GM18873 (cell line): ENCODE results near the gene DOCK2.
"Not testable (repeated sequence)": the region's sequence is repeated elsewhere in the genome, so short reads cannot be mapped to it uniquely, and the experiment has no call there.

Experiments used
- ATAC-seq: cut with Tn5 transposase; IDR thresholded peaks from one replicate; pipeline ENCODE4 v1.9.1; 2021; ENCODE audit warnings: mild to moderate bottlenecking, moderate library complexity, moderate number of reproducible peaks; ENCODE audit not compliant: unreplicated experiment, low FRiP score

DOCK2 gene

DNA sequence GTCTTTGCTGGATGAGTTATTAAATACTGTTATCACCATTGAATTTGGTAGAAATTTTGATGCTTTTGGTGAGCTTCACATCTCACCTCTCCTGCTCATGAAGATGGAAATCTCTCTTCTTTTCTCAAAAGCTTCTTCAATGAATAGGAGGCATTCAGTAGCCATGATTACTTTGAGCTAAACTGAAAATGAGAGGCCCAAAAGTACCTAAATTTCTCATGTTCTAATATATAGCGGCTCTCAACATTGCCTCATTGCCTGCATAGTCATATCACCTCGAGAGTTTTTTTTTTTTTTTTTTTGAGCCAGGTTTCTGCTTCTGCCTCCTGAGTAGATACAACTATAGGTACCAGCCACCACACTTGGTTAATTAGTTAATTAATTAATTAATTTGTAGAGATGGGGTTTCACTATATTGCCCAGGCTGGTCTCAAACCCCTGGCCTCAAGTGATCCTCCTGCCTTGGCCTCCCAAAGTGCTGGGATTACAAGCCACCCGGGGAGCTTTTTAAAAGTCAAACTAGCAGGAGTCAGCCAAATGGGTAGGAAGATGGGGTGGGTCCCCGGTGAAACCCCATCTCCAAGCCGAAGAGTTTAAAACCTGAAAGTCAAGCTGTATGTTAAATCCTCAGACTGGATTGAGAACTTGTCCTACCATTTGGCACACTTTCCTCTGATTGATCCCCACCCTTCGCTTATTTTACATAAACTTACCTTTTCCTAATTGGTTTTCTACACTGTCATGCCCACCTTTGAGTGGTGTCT lies 169.0 kb downstream of the DOCK2 start:
- peak; percentile 65 for ATAC-seq

DNA sequence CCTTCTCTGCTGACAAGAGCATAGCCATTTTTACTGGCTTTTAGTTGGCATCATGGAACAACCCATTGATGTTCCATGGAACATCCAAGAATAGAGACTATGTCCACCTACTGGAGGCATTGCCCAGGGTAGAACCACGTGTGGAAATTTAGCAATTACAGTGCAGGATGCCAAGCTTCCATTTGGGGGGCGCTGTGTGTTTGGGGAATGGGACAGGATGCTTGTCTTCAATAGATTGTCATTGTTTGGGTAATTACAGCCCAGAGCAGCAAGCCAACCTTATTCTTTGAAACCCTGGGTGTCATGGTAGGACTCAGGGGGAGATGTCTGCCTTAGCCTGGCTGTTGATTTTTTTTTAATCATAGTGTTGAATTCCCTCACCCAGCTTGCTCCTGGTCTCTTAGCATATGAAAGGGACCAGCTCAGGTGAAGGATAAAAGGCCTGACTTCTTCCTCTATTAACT lies 171.1 kb downstream of the DOCK2 start:
- ATAC-seq: no peak

DNA sequence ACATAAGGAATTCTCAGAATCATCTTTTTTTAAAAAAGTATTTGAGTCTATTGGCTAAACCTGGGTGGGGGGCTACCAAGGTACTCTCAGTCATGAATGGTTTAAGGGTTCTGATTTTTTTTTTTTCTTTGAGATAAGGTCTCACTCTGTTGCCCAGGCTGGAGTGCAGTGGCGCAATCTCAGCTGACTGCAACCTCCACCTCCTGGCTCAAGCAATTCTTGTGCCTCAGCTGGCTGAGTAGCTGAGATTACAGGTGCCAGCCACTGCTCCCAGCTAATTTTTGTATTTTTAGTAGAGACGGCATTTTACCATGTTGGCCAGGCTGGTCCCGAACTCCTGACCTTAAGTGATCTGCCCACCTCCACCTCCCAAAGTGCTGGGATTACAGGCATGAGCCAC lies 171.8 kb downstream of the DOCK2 start:
- not testable (repeated sequence) for ATAC-seq

DNA sequence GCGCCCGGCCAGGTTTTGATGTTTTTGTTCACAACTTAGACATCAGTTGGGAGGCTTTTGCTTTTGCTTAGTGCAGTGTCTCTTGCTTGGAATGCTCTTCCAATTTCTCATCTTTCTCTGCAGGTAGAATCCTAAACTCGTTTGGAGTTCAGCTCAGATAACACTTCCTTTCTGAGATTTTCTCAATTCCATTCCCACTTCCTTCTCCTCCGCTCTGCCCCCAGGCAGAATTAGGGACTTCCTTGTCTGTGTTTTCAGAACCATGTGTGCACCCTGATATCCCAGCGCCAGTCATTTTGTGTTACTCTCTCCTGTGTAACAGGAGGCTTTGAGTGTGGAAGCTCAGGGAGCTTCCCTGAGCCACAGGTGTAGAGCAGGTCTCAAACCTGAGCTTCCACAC lies 172.2 kb downstream of the DOCK2 start:
- no peak for ATAC-seq

DNA sequence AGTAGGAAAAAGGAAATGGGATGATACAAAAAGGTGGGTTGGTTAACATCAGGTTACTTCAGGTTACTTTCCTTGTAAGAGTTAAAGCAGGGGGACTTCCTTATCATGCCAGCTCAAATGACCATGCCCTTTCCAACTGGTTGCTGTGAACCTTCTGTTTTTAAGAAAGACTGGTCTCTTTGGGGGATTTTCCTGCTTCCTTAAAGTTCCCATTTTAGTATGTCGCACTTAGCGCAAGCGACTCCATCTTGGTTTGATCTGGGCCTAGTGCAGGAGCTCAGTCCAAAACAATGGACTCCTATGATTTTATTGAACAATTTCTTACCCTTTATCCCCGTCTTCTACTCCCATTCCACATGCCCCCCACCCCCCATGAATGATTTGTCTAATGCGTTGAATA lies 173.4 kb downstream of the DOCK2 start:
- no peak for ATAC-seq

DNA sequence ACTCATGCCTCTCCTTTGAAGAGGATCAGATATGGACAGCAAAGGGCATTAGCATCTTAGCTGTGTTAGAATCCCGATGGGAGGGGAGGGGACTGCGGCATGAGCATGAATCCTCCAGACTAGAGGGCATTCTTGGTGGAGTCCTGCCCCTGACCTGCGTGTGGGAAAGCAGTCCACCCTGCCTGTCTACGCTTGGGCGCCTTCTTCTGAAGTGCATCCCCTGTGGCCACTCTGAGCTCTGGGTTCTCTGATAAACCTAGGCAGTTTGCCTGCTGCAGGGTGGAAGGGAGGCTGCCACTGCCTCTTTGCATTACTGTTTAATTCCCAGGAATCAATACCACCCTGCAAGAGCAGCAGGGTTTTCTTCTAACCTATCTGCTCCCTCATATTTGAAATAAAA lies 173.9 kb downstream of the DOCK2 start:
- no peak for ATAC-seq

DNA sequence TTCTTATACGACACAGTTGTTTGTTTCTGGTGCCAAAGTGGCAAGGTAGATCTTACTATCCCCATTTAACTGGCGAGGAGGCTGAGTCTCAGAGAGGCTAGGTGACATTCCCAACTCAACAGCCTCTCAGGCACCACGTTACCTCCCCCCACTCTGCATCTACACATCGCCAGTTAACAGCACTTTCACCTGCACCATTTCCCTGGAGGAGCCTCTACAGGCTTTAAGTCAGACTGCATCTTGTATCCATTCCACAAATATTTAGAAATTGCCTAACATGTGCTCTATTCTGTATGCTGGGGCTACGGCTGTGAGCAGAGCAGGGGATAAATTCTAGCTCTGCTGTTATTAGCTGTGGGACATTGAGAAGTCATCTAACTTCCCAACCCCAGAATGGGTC lies 174.6 kb downstream of the DOCK2 start:
- ATAC-seq: no peak

DNA sequence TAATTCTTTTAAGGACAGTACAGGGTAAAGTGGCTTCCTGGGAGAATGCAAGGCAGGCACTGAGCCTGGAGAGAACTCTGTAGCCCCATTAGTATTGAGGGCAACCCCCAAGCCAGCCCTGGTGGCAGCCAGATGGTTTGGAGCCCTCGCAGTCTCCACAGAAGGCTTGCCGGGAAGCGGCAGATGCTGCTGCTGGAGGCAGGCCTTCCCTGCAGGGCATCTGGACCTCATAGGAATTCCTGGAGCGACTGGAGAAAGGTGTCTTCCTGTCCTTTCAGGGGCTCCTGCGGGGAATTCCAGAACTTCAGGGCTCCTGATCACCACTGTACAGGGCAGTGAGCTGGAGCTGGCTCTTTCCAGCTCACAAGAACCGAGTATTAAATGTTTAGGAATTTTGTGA lies 175.7 kb downstream of the DOCK2 start:
- no peak for ATAC-seq

DNA sequence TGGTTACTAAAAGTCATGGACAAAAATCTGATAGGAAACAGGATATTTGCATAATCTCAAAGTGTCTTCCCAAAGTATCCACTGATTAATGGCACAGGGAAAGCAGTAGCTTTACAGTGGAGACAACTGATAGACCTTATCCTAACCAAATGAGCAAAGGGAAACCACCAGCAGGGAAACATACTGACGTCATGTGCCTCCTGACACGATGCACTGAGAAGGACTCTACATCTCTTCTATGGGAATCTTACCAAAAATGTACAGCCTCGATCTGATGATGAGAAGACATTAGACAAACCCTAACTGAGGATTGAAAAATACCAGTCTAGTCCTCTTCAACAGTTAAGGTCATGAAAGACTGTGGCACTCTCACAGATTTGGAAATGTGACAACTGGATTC lies 177.0 kb downstream of the DOCK2 start:
- no peak for ATAC-seq

DNA sequence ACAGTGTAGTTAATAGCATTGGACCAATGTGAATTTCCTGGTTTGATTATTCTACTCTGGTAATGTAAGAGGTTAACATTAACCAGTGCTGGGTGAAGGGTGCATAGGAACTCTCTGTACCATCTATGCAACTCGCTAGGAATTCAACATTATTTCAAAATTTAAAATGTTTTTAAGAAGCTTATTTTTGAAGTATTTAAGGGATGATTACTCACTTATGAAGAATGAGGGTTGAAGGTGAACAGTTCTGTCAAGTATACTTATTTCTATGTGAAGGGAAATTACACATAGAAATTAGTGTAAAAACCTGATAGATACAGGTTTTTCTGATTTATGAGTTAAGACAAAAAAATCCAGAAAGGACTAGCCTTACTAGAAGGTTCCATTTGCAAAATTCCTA lies 177.4 kb downstream of the DOCK2 start:
- no peak for ATAC-seq

DNA sequence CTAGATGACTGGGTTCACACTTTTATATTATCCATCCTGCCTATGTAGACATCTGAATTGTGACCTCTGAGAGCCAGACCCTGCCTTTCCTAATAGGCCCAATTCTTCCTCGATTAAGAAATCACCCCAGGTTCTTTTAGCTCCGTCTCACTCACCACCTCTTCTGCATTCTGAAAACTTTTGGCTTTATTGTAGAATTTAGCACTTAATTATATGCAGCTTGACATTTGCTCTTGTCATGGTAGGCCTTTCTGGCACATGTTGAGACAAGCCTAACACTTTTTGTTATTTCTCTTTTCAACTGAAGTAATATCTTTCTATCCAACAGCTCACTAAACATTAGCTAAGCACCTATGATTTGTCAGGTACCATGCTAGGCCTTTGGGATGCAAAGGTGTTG lies 180.0 kb downstream of the DOCK2 start:
- ATAC-seq: no peak

DNA sequence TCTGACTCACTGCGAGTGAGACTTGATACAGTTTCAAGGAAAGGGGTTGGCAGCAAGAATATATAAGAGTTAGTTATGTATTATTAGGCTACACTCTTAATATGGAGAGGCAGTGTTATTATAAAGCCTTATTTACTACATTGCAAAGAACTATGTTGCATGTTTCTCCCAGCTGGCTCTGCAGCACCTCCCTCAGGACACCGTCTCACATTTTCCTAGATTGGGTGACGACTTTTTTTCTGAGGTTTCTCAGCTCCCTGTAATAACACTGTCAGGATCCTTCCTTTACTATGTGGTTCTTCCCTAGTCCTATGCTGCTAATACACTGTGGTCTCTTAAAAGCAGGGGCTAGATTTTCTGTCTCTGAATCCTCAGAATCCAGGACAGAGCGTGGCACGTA lies 189.5 kb downstream of the DOCK2 start:
- no peak for ATAC-seq

DNA sequence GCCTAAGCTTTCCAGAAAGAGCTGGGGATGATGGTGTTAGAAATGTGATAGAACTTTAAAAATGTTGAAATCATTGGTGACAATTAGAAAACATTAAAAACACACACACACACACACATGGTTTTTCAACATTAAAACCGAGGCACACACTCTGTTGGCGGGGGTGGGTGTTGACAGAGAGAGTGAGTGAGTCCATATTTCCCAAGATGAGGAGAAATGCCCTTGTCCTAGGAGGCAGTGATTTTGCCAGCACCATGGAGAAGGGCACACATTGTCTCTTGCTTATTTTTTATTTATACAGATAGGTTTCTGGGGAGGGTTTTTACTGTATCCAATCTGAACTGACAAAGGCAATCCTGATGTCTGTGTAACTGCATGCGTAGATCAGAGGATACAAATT lies 190.7 kb downstream of the DOCK2 start:
- no peak for ATAC-seq

DNA sequence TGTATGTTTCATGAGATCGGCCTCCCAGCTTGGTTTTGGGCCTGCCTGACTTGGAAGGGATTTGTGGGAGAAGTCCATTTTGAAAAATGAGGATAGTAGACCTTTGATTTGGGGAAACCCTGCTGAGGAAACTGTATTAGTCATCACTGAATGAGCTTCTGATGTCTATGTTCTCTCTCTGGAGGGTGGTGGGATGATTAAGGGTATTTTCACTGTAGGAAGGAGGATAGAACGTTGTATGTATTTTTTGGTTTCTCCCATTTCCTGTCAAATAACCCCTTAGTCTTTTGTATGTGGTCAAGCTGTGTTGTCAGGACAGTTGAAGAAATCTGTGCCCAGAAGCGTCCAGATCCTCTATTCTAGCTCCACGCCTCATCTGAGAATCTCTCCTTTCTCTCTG lies 191.3 kb downstream of the DOCK2 start:
- peak; percentile 44 for ATAC-seq

DNA sequence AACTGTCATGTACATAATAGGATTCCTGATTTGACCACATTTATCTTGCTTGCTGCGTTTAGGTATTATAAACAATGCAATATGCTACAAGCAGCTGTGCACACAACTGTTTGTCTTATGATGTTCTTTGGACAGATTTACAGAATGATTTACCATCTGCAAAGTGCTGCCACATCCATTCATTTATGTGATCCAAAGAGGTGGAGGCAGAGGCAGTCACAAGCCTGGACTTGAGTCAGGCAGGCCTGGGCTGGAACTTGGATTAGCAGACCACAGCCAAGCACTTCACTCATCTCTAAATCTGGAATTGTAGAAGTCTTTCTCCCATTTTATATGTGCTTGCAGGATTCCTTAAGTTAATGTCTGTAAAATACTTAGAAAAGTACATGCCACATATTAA lies 194.3 kb downstream of the DOCK2 start:
- ATAC-seq: no peak

DNA sequence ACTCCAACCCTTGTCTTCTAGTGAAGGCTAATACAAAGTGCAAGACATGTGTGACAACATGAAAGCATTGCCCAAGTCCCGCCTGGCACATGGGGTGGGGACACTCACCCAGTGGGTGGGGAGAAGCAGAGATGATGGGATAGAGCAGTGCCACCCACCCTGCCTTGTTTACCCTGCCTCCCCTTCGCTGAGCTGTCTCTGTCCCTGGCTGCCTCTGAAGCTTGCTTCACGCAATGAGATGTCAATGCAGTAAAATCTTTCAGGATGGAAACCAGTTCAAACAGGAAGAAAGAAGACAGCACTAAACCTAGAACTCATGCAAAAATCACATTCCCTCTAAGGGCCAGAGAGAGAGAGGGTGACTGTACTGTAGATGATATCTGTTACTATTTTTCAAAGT lies 195.2 kb downstream of the DOCK2 start:
- ATAC-seq: no peak

DNA sequence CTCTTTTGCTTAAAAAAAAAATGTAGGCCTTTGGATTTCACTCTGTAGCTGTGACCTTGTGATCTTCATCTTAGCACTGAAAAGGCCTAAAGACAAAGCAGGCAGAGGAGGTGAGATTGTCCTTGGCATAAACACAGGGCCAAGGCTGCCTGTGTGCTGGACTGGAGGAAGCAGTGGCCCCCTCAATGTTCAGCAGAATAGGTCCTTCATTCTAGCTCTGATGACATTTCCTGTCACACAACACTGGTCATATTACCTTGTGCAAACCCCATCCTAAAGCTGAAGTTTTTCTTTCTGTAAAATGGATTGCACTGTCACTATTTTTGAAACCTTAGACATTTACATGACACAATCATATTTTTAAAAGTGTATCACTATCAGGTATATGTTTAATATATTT lies 195.8 kb downstream of the DOCK2 start:
- no peak for ATAC-seq

DNA sequence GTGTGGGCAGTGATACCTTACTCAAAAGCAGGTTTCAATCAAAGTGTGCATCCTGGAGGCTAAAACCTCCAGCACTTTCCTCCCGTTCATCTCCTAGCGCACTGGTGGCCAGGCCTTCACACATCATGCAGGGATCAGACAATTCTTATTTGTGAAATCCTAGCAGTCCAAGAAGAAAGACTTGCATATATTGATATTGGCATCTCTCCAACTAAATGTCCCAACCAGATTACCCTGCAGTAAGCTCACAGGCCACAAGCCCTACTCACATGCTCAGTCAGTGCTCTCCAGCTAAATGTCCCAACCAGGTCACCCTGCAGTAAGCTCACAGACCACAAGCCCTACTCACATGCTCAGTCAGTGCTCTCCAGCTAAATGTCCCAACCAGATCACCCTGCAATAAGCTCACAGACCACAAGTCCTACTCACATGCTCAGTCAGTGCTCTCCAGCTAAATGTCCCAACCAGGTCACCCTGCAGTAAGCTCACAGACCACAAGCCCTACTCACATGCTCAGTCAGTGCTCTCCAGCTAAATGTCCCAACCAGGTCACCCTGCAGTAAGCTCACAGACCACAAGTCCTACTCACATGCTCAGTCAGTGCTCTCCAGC lies 196.7 kb downstream of the DOCK2 start:
- ATAC-seq: not testable (repeated sequence)

DNA sequence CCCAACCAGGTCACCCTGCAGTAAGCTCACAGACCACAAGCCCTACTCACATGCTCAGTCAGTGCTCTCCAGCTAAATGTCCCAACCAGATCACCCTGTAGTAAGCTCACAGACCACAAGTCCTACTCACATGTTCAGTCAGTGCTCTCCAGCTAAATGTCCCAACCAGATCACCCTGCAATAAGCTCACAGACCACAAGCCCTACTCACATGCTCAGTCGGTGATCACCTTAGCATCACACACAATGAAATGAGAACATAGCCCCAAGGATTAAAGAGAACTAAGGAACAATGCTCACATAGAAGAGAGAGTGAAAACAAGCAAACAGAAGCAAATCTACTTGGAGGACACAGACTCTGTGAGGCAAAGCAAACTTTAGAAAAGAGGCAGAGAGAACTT lies 197.5 kb downstream of the DOCK2 start:
- not testable (repeated sequence) for ATAC-seq

DNA sequence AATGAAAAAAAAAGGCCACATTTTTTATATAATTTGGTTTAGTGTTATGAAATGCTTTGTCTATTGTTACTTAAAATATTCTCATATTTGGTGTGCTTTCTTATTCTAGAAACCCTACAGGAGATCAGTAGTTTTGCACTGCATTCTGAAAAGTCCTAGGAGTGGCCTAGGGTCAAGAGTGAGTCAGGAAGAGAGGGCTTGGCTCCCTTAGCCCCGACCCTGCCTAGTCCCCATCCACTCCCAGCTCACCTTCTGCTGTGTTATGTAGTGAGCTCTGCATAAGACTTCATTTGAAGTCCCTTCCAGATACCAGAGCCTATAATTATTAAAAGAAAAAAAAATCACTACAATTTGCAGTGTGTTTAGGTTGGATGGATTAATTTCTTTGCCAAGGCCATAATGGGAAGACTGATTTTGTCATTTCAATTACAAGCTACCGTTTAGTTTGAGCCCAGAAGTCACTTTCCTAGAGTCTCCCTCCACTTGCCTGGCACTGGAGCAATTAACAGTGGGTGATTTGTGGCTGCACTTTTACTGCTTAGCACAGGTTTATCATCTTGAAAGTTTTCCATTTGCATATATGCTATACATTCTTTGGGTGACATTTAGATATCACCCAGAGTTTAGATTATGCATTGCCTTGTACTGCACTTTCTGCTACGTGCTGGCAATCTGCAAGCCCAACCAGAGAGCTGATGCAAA lies 199.9 kb downstream of the DOCK2 start:
- ATAC-seq: no peak

DNA sequence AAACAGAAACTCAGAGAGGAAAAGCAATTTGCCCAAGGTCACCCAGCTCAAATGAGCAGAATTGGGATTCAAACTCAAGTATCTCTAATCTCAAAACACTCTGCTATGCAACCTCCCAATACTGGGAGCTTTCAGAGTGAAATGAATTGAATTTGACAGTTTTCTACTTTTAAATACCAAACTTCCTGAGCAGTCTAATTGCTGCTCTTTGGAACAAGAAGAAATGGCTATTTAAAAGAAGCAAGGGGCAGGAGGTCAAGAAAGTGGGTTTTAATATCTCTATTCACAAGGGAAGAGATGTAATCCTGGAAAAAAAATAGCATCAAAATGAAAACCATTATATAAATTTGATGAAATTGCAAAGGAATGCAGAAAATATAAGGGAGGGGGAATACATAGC lies 200.6 kb downstream of the DOCK2 start:
- ATAC-seq: no peak

DNA sequence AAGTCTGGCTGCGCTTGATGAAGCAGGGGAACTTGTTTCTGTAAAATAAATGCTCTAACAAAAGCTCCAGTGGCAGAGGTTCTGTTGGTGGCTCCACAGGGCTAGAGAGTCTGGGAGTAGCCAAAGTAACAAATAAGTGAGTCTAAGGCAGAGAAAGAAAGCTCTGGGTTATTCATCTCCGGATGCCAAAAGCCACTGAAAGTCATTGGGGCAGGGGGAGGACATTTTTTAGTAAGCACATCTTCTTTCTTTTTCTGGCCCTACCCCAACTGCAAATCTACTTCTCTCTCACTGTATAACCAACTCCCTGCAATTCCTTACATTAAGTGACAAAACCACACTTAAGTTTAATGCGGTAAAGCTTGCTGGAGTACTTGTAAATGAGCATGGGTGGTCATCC lies 201.6 kb downstream of the DOCK2 start:
- peak; percentile 92 for ATAC-seq
